PC-9 (cell line): ENCODE measurements around the gene TRABD2A.

Experiments used
- CTCF ChIP-seq: fragments of 200-600 bp; sonication (generic); conservative IDR thresholded peaks from 2 replicates; pipeline ENCODE4 v1.6.1; 2017; ENCODE audit warnings: mixed run types, antibody characterized with exemption, mild to moderate bottlenecking, moderate library complexity
- EZH2 ChIP-seq: fragments of 200-600 bp; sonication (generic); IDR thresholded peaks from 2 replicates; pipeline ENCODE4 v1.8.0; 2017; ENCODE audit warnings: antibody characterized with exemption, low read depth

- TF ChIP-seq CTCF, result no peak
- no peak for TF ChIP-seq EZH2
These were observed 87.9 kb downstream of the TRABD2A start for GRCh38 chr2:84792856-84793522.
